ENCODE results near the gene CRYGA. TPM values are rescaled to one million over a fixed set of nuclear protein-coding genes. Genes with fewer than 3 reads are reported as not detected.
"Not testable (repeated sequence)": the region's sequence is repeated elsewhere in the genome, so short reads cannot be mapped to it uniquely, and the experiment has no call there.

The CRYGA gene
- total and polyA plus RNA-seq, 2 experiments from 2014 or later = not detected

DNA sequence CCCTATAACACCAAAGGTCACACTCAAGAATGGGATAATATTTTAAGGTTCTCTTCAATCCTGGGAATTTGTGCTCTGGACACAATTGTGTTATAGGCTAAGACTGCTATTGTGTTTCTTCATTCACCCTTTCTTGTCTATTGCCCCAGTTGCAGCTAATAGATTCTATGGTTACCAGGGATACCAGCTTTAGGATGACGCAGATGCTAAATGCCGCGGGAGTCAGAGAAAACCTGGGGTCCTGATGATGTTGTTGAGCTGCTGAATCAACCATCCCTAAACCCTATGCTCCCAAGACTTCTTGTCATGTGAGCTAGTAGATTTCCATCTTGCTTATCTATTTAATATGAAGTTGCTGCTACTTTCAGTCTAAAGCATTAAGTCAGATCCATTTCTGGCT, 44.5 kb downstream of the CRYGA start:
- H3K27me3 ChIP-seq (replicated peaks; ENCODE audit: insufficient read depth) = peaks cover 32% of the 10 kb centered on the region
- no peak overlapping the region for H3K27ac ChIP-seq
- 43 to 70% methylated on average over 3 of the region's 3 CpGs for WGBS, 2 experiments (ENCODE audit: low coverage in 1 of 2, low lambda C conversion rate in 2 of 2, missing lambda C conversion rate in 2 of 2)
- in situ Hi-C loops (cut with MboI) = no loop called here
- H2AFZ ChIP-seq = no peak overlapping the region
- H3K79me2 ChIP-seq (ENCODE audit: insufficient read depth) = no peaks in the 10 kb centered on the region
- DNase-seq = no peak
- H3K36me3 ChIP-seq (ENCODE audit: low read depth) = no peaks in the 10 kb centered on the region
- no peak overlapping the region for H3K4me2 ChIP-seq (ENCODE audit: unreplicated experiment)
- H4K20me1 ChIP-seq (ENCODE audit: insufficient read depth) = no peaks in the 10 kb centered on the region
- TF ChIP-seq EZH2 (IDR thresholded peaks at IDR 0.05; ENCODE audit: insufficient read depth, poor library complexity, severe bottlenecking) = no peak
- no peak for TF ChIP-seq EZH2phosphoT487 (IDR thresholded peaks at IDR 0.05; ENCODE audit: insufficient read depth, low read depth)
- no peak overlapping the region for H3K4me3 ChIP-seq
- no peaks in the 10 kb centered on the region for H3K9me3 ChIP-seq (ENCODE audit: low read depth)
- H3F3A ChIP-seq (ENCODE audit: insufficient read depth) = no peaks in the 10 kb centered on the region
- no peaks in the 10 kb centered on the region for H3K4me1 ChIP-seq (ENCODE audit: insufficient read depth)
- H3K9ac ChIP-seq = no peak overlapping the region
- no peaks in the 10 kb centered on the region for H3K9me2 ChIP-seq (ENCODE audit: insufficient read depth)

DNA sequence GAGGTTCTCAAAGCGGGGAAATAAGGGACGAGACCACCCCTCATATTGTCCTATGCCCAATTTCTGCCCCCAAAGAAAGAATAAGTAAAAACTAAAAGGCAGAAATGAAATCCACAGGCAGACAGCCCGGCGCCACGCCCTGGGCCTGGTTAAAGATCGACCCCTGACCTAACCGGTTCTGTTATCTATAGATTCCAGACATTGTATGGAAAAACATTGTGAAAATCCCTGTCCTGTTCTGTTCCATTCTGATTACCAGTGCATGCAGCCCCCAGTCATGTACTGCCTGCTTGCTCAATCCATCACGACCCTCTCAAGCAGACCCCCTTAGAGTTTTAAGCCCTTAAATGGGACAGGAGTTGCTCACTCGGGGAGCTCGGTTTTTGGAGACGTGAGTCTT, 46.0 kb downstream of the CRYGA start:
- H3K9ac ChIP-seq; H3K4me1 ChIP-seq (ENCODE audit: insufficient read depth); DNase-seq; H3F3A ChIP-seq (ENCODE audit: insufficient read depth); H3K79me2 ChIP-seq (ENCODE audit: insufficient read depth); H3K4me2 ChIP-seq (ENCODE audit: unreplicated experiment); H3K27ac ChIP-seq; H3K36me3 ChIP-seq (ENCODE audit: low read depth); H3K9me2 ChIP-seq (ENCODE audit: insufficient read depth); H3K9me3 ChIP-seq (ENCODE audit: low read depth); H3K4me3 ChIP-seq; H2AFZ ChIP-seq; in situ Hi-C loops (cut with MboI); H4K20me1 ChIP-seq (ENCODE audit: insufficient read depth): not testable (repeated sequence)
- 58 to 60% methylated on average over 11 of the region's 11 CpGs for WGBS, 2 experiments (ENCODE audit: low coverage in 1 of 2, low lambda C conversion rate in 2 of 2, missing lambda C conversion rate in 2 of 2)
- H3K27me3 ChIP-seq (replicated peaks; ENCODE audit: insufficient read depth) = peaks cover 40% of the 10 kb centered on the region

DNA sequence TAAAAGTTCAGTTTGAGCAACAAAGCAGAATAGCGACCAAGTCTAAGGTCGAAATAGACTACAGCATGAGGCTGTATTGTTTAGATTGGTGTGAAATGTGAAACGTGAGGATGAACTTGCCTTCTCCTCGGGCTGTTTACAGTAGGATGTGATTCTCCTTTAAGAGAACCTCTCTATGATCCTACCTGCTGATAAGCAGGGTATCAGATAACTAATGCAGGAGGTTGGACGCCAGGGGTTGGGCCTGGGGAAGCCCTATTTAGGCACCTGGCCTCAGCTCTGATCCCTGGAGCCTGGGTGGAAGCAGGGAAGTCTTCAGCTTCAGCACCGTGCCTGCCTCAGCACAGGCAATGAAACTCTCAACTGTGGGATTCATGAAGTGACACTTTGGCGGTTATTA, 50.4 kb downstream of the CRYGA start:
- Histone ChIP-seq H3K36me3 (ENCODE audit: low read depth) (no peaks in the 10 kb centered on the region), H3K4me3 (no peak overlapping the region), H3K27me3 (replicated peaks; ENCODE audit: insufficient read depth) (peaks cover 33% of the 10 kb centered on the region), H3K4me2 (ENCODE audit: unreplicated experiment) (no peak overlapping the region), H3K79me2 (ENCODE audit: insufficient read depth) (no peaks in the 10 kb centered on the region), H3F3A (ENCODE audit: insufficient read depth) (no peaks in the 10 kb centered on the region), H3K9me3 (ENCODE audit: low read depth) (no peaks in the 10 kb centered on the region), H3K27ac (no peak overlapping the region), H3K4me1 (ENCODE audit: insufficient read depth) (no peaks in the 10 kb centered on the region), H2AFZ (no peak overlapping the region), H4K20me1 (ENCODE audit: insufficient read depth) (no peaks in the 10 kb centered on the region), H3K9ac (no peak overlapping the region), H3K9me2 (ENCODE audit: insufficient read depth) (no peaks in the 10 kb centered on the region)
- TF ChIP-seq EZH2 (IDR thresholded peaks at IDR 0.05; ENCODE audit: insufficient read depth, poor library complexity, severe bottlenecking) = peak; percentile 14
- no peak for TF ChIP-seq EZH2phosphoT487 (IDR thresholded peaks at IDR 0.05; ENCODE audit: insufficient read depth, low read depth)
- DNase-seq = no peak
- in situ Hi-C loops (cut with MboI) = no loop called here
- WGBS, 2 experiments (ENCODE audit: low coverage in 1 of 2, low lambda C conversion rate in 2 of 2, missing lambda C conversion rate in 2 of 2) = 33 to 34% methylated on average over 7 of the region's 7 CpGs

DNA sequence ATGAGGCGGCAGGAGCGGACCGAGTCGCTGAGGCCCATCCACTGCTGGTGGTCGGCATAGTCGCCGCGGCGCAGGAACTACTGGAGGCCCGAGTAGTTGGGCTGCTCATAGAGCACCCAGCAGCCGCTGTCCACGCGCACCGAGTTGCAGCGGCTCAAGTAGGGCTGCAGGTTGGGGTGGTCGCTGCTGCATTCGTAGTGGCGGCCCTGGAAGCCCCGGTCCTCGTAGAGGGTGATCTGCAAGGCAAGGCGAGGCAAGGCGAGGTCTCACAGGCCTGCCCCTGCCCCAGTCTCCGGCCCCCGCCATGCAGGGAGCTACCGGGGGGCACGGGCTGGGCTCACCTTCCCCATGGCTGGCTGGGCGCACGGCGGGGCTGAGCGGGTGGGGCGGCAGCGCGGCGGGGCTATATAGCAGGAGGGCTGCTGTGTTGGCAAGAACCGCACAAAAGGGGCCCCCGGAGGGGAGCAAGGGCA, 51.1 kb downstream of the CRYGA start:
- H3K79me2 ChIP-seq (ENCODE audit: insufficient read depth); H3K9me2 ChIP-seq (ENCODE audit: insufficient read depth); H2AFZ ChIP-seq; DNase-seq; H3K9ac ChIP-seq; H3F3A ChIP-seq (ENCODE audit: insufficient read depth); H3K36me3 ChIP-seq (ENCODE audit: low read depth); H3K27ac ChIP-seq; H3K4me1 ChIP-seq (ENCODE audit: insufficient read depth); H3K4me3 ChIP-seq; in situ Hi-C loops (cut with MboI); H3K9me3 ChIP-seq (ENCODE audit: low read depth); H4K20me1 ChIP-seq (ENCODE audit: insufficient read depth); H3K4me2 ChIP-seq (ENCODE audit: unreplicated experiment): not testable (repeated sequence)
- 5 to 7% methylated on average over 11 to 35 of the region's 36 CpGs for WGBS, 2 experiments (ENCODE audit: low coverage in 1 of 2, low lambda C conversion rate in 2 of 2, missing lambda C conversion rate in 2 of 2)
- peaks cover 33% of the 10 kb centered on the region for H3K27me3 ChIP-seq (replicated peaks; ENCODE audit: insufficient read depth)

Other genes with a start within 250 kb of the CRYGA start
- gene PLEKHM3, start 138.1 kb downstream of the CRYGA start, total RNA-seq (2014; rRNA removed; shearing (Covaris generic)) = 6.6 and 19.9 TPM in 2 replicates
- 3.5 and 4.9 TPM in 2 replicates for gene PLEKHM3, start 138.1 kb downstream of the CRYGA start, polyA plus RNA-seq (2016; fragmentation: Nextera tagmentation; extraction: Ambion mirVana)
- not detected in 2 replicates for gene CRYGD, start 39.1 kb downstream of the CRYGA start, total RNA-seq (2014; rRNA removed; shearing (Covaris generic))
- not detected in 2 replicates for gene CRYGD, start 39.1 kb downstream of the CRYGA start, polyA plus RNA-seq (2016; fragmentation: Nextera tagmentation; extraction: Ambion mirVana)
- gene CRYGC, start 33.8 kb downstream of the CRYGA start, total RNA-seq (2014; rRNA removed; shearing (Covaris generic)) = not detected in 2 replicates
- not detected in 2 replicates for gene CRYGC, start 33.8 kb downstream of the CRYGA start, polyA plus RNA-seq (2016; fragmentation: Nextera tagmentation; extraction: Ambion mirVana)
- gene CRYGB, start 17.4 kb downstream of the CRYGA start, total RNA-seq (2014; rRNA removed; shearing (Covaris generic)) = not detected in 2 replicates
- not detected in 2 replicates for gene CRYGB, start 17.4 kb downstream of the CRYGA start, polyA plus RNA-seq (2016; fragmentation: Nextera tagmentation; extraction: Ambion mirVana)
- not detected in 2 replicates for gene C2orf80, start 26.4 kb upstream of the CRYGA start, total RNA-seq (2014; rRNA removed; shearing (Covaris generic))
- gene C2orf80, start 26.4 kb upstream of the CRYGA start, polyA plus RNA-seq (2016; fragmentation: Nextera tagmentation; extraction: Ambion mirVana) = not detected in 2 replicates
- 53.6 and 63.7 TPM in 2 replicates for gene IDH1, start 91.5 kb upstream of the CRYGA start, total RNA-seq (2014; rRNA removed; shearing (Covaris generic))
- gene IDH1, start 91.5 kb upstream of the CRYGA start, polyA plus RNA-seq (2016; fragmentation: Nextera tagmentation; extraction: Ambion mirVana) = 53.1 and 53.5 TPM in 2 replicates
- 19.7 and 25.4 TPM in 2 replicates for gene PIKFYVE, start 102.7 kb upstream of the CRYGA start, total RNA-seq (2014; rRNA removed; shearing (Covaris generic))
- gene PIKFYVE, start 102.7 kb upstream of the CRYGA start, polyA plus RNA-seq (2016; fragmentation: Nextera tagmentation; extraction: Ambion mirVana) = 4.2 and 4.8 TPM in 2 replicates
- gene PTH2R, start 243.2 kb upstream of the CRYGA start, total RNA-seq (2014; rRNA removed; shearing (Covaris generic)) = not detected in 2 replicates
- not detected in 2 replicates for gene PTH2R, start 243.2 kb upstream of the CRYGA start, polyA plus RNA-seq (2016; fragmentation: Nextera tagmentation; extraction: Ambion mirVana)